Hepatocyte (in vitro differentiated cells): ENCODE data around the gene MICAL2. TPM values are rescaled to one million over a fixed set of nuclear protein-coding genes. Genes with fewer than 3 reads are reported as not detected.

Source experiments
- DNase-seq: peaks from one replicate; pipeline ENCODE4 v3.0.0-alpha.2; 2016; ENCODE audit warnings: low spot score
- H2AFZ ChIP-seq: fragments of 200-600 bp; sonication (generic); 2 replicates; pipeline ENCODE4 v1.6.0; 2016; ENCODE audit warnings: antibody characterized with exemption, mild to moderate bottlenecking
- H3K27ac ChIP-seq: fragments of 200-600 bp; sonication (generic); 2 replicates; pipeline ENCODE4 v1.5.1; 2016; ENCODE audit warnings: mild to moderate bottlenecking
- H3K27me3 ChIP-seq: fragments of 200-600 bp; sonication (generic); 2 replicates; pipeline ENCODE4 v1.6.1; 2016
- H3K36me3 ChIP-seq: fragments of 200-600 bp; sonication (generic); replicated peaks from 2 replicates; pipeline ENCODE4 v1.5.1; 2016; ENCODE audit warnings: low read depth; ENCODE audit not compliant: insufficient read depth
- H3K4me1 ChIP-seq: fragments of 200-600 bp; sonication (generic); 2 replicates; pipeline ENCODE4 v1.5.1; 2016; ENCODE audit warnings: mild to moderate bottlenecking, moderate library complexity; ENCODE audit not compliant: insufficient read depth
- H3K4me2 ChIP-seq: fragments of 200-600 bp; sonication (generic); 2 replicates; pipeline ENCODE4 v1.6.0; 2016
- H3K4me3 ChIP-seq: fragments of 200-600 bp; sonication (generic); 2 replicates; pipeline ENCODE4 v1.5.1; 2016; ENCODE audit warnings: mild to moderate bottlenecking
- H3K79me2 ChIP-seq: fragments of 200-600 bp; sonication (generic); 2 replicates; pipeline ENCODE4 v1.6.0; 2017; ENCODE audit warnings: mild to moderate bottlenecking
- H3K9me2 ChIP-seq: fragments of 200-600 bp; sonication (generic); replicated peaks from 2 replicates; pipeline ENCODE4 v1.6.0; 2017; ENCODE audit warnings: mild to moderate bottlenecking; ENCODE audit not compliant: insufficient read depth
- H3K9me3 ChIP-seq: fragments of 200-600 bp; sonication (generic); 2 replicates; pipeline ENCODE4 v1.5.1; 2016; ENCODE audit warnings: low read depth, mild to moderate bottlenecking
- H4K20me1 ChIP-seq: fragments of 200-600 bp; sonication (generic); 2 replicates; pipeline ENCODE4 v1.6.0; 2016; ENCODE audit warnings: mild to moderate bottlenecking; ENCODE audit not compliant: insufficient read depth, poor library complexity, severe bottlenecking
- EZH2 ChIP-seq: fragments of 200-600 bp; sonication (generic); IDR thresholded peaks from 2 replicates; pipeline ENCODE4 v1.6.1; 2016; ENCODE audit warnings: antibody characterized with exemption, mild to moderate bottlenecking, borderline replicate concordance
- EZH2phosphoT487 ChIP-seq: fragments of 200-600 bp; sonication (generic); IDR thresholded peaks from one replicate; pipeline ENCODE4 v1.6.1; 2018; ENCODE audit warnings: antibody characterized with exemption, mild to moderate bottlenecking, low read depth, moderate library complexity; ENCODE audit not compliant: unreplicated experiment, severe bottlenecking
- WGBS: methylation state at CpG from one replicate; pipeline ENCODE4 v1.1.6; 2016; ENCODE audit warnings: low lambda C conversion rate; ENCODE audit errors: missing lambda C conversion rate; 5-methylcytosine and 5-hydroxymethylcytosine counted together
- polyA plus RNA-seq: library from polyadenylated mRNA; unstranded; fragments of >200 nt; fragmentation: Nextera tagmentation; extraction: Ambion mirVana; gene quantifications from 2 replicates; pipeline ENCODE4 v1.2.1, GENCODE V29; 2016
- total RNA-seq: library from RNA; depleted of rRNA; stranded (reverse); fragments of >200 nt; gene quantifications from 2 replicates; pipeline ENCODE4 v1.2.3, GENCODE V29; 2014
- TF ChIP-seq, protein P1 (sequence below): fragments of 200-600 bp; sonication (generic); IDR thresholded peaks from 2 replicates; pipeline ENCODE4 v1.5.1; 2016; ENCODE audit warnings: antibody characterized with exemption, mild to moderate bottlenecking; ENCODE audit not compliant: poor library complexity

MICAL2 gene
- total and polyA plus RNA-seq, 2 experiments from 2014 or later = 36.8 to 56.0 TPM

DNA sequence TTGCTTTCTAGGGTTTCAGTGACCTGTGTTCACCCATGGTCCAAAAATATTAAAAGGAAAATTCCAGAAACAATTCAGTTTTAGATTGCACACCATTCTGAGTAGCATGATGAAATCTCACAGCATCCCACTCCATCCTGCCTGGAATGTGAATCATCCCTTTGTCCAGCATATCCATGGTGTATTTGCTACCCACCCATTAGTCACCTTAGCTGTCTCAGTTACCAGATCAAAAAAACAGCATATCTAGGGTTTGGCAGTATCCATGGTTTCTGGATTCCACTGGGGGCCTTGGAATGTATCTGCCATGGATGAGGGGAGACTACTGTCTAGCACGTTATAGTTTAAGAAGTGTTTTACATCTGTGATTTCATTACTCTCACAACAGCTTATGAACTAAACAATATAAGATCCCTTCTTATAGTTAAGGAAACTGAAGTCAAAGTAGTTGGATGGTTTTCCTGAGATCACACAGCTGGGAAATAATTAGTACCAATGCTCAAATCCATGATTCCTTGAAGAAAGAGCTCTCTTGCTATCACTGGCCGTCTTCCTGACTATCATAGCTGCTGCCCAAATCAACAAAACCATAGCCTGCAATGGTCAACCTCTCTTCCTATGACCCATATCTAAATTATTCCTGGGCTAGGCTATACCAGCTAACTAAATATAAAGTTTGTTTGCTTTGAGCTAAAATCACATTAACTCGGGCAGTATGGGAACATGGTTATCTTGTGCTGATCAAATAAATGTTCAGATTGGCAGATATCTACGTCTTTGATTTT is 122.6 kb downstream of the MICAL2 start:
- no peaks in the 10 kb centered on the region for H3K9me3 ChIP-seq
- no peak overlapping the region for H2AFZ ChIP-seq
- 63% methylated on average over 4 of the region's 4 CpGs for WGBS
- H3K27me3 ChIP-seq = no peaks in the 10 kb centered on the region
- no peaks in the 10 kb centered on the region for H3K9me2 ChIP-seq
- H3K4me2 ChIP-seq = no peak overlapping the region
- no peaks in the 10 kb centered on the region for H4K20me1 ChIP-seq
- H3K4me3 ChIP-seq = no peak overlapping the region
- H3K4me1 ChIP-seq = peaks cover 22% of the 10 kb centered on the region
- no peak for DNase-seq
- no peaks in the 10 kb centered on the region for H3K36me3 ChIP-seq
- TF ChIP-seq EZH2phosphoT487 = no peak
- peak overlapping the region; percentile 67 for H3K27ac ChIP-seq
- H3K79me2 ChIP-seq = no peaks in the 10 kb centered on the region

DNA sequence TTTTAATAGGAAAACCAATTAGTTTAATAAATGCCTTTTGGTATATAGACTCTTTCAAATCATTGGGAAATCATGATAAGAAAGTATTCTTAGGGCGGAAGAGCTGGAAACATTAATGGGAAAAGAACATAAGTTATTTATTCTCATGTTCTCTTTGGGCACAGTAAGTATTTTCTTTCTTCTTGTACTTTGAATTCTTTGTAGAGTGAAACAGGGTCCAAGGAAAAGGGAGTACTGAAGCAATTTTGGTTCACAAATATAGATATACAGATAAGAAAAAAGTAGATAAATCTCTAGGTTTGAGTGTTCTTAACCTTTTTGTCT is 123.2 kb downstream of the MICAL2 start:
- no peaks in the 10 kb centered on the region for H3K79me2 ChIP-seq
- peak overlapping the region; percentile 67 for H3K27ac ChIP-seq
- DNase-seq = no peak
- H3K9me3 ChIP-seq = no peaks in the 10 kb centered on the region
- H3K4me3 ChIP-seq = no peak overlapping the region
- no peak for TF ChIP-seq EZH2phosphoT487
- TF ChIP-seq EZH2 = no peak
- TF ChIP-seq, protein P1, sequence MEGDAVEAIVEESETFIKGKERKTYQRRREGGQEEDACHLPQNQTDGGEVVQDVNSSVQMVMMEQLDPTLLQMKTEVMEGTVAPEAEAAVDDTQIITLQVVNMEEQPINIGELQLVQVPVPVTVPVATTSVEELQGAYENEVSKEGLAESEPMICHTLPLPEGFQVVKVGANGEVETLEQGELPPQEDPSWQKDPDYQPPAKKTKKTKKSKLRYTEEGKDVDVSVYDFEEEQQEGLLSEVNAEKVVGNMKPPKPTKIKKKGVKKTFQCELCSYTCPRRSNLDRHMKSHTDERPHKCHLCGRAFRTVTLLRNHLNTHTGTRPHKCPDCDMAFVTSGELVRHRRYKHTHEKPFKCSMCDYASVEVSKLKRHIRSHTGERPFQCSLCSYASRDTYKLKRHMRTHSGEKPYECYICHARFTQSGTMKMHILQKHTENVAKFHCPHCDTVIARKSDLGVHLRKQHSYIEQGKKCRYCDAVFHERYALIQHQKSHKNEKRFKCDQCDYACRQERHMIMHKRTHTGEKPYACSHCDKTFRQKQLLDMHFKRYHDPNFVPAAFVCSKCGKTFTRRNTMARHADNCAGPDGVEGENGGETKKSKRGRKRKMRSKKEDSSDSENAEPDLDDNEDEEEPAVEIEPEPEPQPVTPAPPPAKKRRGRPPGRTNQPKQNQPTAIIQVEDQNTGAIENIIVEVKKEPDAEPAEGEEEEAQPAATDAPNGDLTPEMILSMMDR = no peak
- no peaks in the 10 kb centered on the region for H3K36me3 ChIP-seq
- H4K20me1 ChIP-seq = no peaks in the 10 kb centered on the region
- H3K4me2 ChIP-seq = no peak overlapping the region
- no peak overlapping the region for H2AFZ ChIP-seq
- H3K27me3 ChIP-seq = no peaks in the 10 kb centered on the region
- H3K9me2 ChIP-seq = no peaks in the 10 kb centered on the region
- 76% methylated on average over 1 of the region's 1 CpG for WGBS
- peaks cover 22% of the 10 kb centered on the region for H3K4me1 ChIP-seq

DNA sequence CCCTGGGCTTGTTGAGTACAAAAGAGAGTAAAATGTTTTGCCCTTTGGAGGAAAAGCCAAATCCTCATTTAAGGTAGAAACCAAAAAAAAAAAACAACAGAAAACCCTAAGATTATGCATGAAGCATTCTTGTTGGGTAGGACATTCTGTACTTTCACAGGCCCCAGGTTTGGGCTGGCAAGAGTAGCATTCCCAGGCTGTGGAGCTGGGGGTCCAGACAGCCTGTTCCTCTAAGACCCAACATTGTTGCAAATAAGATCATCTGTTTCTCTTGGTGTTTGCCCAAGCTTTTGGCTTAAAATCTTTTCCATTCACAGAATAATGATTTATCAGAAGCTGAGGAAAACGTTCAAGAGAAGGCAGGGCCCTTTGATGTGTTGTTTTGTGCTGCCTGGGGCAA is 123.8 kb downstream of the MICAL2 start:
- WGBS = 13% methylated on average over 1 of the region's 1 CpG
- Histone ChIP-seq H3K4me3 (no peak overlapping the region), H3K9me3 (no peaks in the 10 kb centered on the region), H3K36me3 (no peaks in the 10 kb centered on the region), H3K79me2 (no peaks in the 10 kb centered on the region), H3K4me1 (peaks cover 18% of the 10 kb centered on the region), H3K4me2 (no peak overlapping the region), H4K20me1 (no peaks in the 10 kb centered on the region), H3K27ac (peak overlapping the region; percentile 67), H2AFZ (no peak overlapping the region), H3K27me3 (no peaks in the 10 kb centered on the region), H3K9me2 (no peaks in the 10 kb centered on the region)
- TF ChIP-seq, protein P1 = no peak
- no peak for TF ChIP-seq EZH2phosphoT487
- no peak for TF ChIP-seq EZH2
- no peak for DNase-seq

DNA sequence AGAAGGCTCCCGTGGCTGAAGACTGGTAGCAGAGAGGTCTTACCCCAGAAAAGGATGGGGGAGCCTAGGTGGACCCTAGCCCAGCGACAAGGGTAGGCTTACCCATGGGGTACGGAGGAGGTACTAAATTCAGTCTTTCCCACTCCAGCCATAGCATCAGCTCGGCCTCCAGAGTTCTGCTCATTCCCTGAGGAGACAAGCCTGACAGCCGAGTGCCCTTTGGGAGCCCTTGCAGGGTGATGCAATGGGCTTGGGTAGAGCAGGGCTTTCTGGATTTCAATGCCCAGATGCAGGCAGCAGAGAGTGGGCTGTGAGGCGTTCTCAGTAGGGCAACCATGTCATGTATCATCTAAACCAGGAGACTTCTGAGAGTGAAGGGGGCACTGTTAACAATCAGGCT is 124.7 kb downstream of the MICAL2 start:
- no peaks in the 10 kb centered on the region for H3K9me3 ChIP-seq
- peaks cover 19% of the 10 kb centered on the region for H3K4me1 ChIP-seq
- H3K79me2 ChIP-seq = no peaks in the 10 kb centered on the region
- peak overlapping the region; percentile 62 for H3K27ac ChIP-seq
- H3K9me2 ChIP-seq = no peaks in the 10 kb centered on the region
- H2AFZ ChIP-seq = no peak overlapping the region
- H3K36me3 ChIP-seq = no peaks in the 10 kb centered on the region
- H3K4me3 ChIP-seq = no peak overlapping the region
- DNase-seq = no peak
- TF ChIP-seq, protein P1 = no peak
- TF ChIP-seq EZH2 (no peak), EZH2phosphoT487 (no peak)
- WGBS = 94% methylated on average over 6 of the region's 6 CpGs
- H3K27me3 ChIP-seq = no peaks in the 10 kb centered on the region
- no peak overlapping the region for H3K4me2 ChIP-seq
- no peaks in the 10 kb centered on the region for H4K20me1 ChIP-seq
